OCI-LY1 (cell line): ENCODE results near the gene SMIM33.
"Not testable (repeated sequence)": the region's sequence is repeated elsewhere in the genome, so short reads cannot be mapped to it uniquely, and the experiment has no call there.

Experiments used
- CTCF ChIP-seq: fragments of 200-600 bp; sonication (generic), shearing (Covaris generic); IDR thresholded peaks from 2 replicates; pipeline ENCODE4 v1.5.1; 2017; ENCODE audit warnings: mild to moderate bottlenecking, antibody characterized with exemption, low read length, moderate library complexity, mixed read lengths
- EZH2 ChIP-seq: fragments of 200-600 bp; sonication (generic), shearing (Covaris generic); IDR thresholded peaks from 2 replicates; pipeline ENCODE4 v1.8.0; 2017; ENCODE audit warnings: borderline replicate concordance, mixed run types, mild to moderate bottlenecking, antibody characterized with exemption, low read length, moderate library complexity, mixed read lengths

- TF ChIP-seq CTCF, EZH2: not testable (repeated sequence)
These were observed 32.4 kb downstream of the SMIM33 start for GRCh38 chr5:139503036-139503817.
